ENCODE measurements around the gene NAP1L4.

NAP1L4 gene

DNA sequence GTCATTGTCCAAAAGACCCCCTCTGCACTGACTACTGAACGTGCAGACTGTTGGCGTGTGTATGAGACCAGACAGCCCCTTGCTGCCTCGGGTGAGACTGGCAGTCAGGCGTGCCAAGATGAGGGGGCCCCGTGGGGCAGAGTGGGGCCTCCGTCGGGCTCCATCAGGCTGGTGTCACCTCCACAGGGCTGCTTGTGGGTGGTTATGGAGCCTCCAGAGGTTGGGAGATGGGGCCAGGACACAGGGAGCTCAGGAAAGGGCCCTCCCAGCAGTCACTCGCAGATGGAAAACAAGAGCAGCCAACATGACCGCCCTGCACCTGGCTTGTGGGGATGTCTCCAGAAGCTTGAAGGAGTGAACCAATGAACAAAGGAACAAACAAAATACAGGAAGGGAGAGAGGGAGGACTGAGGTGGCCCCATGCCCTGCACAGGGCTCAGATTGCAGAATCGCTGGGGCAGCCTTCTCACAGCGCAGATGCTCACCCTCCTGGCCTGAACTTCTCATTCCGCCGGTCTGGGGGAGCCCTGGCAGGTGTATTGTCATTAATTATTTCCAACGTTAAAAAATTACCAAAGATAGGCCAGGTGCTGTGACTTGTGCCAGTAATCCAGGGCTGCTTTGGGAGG, 57.4 kb downstream of the NAP1L4 start:
- no peak for DNase-seq (ENCODE audit: low read depth)

DNA sequence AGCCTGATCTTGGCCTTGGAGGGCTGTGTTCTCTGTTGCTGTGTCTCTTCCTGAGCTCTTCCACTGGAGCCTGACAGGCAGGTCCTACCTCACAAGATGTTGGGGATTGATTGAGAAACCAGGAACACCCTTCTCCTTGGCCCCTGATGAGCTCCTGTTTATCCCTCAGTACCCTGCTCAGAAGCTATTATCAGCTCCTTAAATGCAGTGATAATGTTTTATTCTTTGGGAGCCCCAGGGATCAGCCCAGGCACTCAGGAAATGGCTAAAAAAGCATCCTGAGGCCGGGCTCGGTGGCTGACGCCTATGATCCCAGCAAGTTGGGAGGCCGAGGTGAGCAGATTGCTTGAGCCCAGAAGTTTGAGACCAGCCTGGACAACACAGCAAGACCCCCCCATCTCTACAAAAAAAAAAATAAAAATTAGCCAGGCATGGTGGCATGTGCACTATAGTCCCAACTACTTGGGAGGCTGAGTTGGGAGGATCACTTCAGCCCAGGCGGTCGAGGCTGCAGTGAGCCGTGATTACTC, 58.0 kb downstream of the NAP1L4 start:
- no peak for DNase-seq (ENCODE audit: low read depth)

DNA sequence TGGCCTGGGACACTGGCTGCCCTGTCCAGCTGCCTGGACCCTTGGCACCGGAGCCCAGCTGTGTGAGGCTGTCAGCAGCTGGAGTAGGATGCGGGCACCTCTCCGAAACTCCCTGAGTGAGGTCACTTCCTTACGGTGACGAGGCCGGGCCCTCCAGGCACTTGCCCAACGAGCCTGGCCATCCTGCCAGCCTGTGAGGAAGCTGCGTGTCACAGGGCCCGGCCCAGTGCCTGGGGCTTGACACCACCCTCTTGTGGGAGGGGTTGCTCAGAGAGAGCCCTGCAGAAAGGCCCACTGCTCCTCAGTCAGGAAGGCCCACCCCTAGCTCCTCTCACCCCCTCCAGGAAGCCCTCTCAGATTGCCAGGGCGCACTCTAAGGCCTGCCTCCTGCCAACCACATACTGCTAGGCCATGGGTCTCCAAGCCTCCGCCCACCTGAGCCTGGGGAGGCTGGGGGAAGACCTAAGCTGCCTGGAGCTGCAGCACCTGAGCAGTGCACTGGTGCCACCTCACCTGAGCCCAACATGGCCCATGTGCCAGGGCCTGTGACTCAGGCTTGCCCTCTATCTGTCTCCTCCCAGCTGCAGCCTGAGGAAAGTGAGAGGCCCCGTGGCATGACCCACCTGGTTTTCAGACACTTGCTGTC, 58.6 kb downstream of the NAP1L4 start:
- DNase-seq (ENCODE audit: low read depth), result no peak

DNA sequence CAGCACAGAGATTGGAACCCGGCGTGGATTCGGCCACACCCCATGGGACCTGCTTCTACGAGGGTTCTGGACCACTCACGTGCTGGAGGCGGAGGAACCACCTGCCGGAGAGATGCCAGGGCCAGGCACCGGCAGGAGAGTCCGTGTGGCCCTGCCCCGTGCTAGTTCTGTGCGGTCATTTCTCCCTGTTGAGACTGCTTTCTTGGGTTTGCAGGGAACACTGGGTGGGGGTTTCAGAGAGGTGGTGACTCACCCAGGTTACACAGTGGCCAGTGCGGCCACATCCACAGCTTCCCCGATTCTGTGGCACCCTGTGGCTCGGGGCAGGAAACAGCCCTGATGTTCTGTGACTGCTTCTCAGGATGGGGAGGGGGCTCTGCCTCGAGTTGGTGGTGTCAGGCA, 59.3 kb downstream of the NAP1L4 start:
- no peak for DNase-seq (ENCODE audit: low read depth)

DNA sequence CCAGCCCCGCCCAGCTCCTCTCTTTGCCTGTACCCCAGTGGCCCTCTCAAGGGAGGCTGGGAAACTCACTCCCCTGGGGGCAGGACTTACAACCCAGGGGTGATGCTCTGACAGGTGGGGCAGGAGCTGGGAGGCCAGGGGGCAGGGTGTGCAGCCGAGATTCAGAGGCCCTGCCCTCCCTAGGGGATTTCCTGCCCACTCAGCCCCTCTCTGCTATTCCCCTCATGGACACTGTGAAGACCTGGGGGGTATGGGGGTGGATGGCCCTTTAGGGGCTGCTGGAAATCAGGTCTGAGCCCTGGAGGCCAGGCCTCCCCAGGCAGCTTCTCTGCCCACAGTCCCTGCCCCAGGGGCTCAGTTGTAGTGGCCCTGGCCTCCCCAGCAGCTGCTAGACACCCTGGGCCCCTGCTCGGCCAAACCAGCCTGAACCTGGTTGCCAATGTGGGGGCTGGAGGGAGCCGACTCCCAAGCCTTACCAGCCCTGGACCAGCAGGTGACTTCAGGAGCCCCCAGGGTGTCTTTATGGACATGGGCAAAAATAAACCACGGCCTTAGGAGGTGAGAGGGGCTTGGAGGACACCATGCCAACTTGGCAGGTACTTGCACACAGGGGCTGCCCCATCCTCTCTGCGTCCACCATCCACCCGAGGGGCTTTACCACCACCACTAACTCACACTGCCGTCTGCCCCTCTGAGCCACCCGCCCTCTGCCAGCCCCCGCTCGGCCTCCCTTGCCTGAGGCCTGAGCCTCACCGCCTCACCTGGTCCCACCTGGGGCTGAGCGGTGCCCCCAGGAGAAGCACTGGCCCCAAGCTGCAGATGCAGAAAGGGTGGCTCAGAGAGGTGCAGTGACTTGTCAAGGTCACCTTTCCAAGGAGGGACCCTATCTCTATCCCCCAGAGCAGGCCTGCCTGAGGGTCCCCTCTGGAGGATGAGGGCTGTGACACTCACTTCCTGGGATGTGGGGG, 60.1 kb downstream of the NAP1L4 start:
- no peak for DNase-seq (ENCODE audit: low read depth)

DNA sequence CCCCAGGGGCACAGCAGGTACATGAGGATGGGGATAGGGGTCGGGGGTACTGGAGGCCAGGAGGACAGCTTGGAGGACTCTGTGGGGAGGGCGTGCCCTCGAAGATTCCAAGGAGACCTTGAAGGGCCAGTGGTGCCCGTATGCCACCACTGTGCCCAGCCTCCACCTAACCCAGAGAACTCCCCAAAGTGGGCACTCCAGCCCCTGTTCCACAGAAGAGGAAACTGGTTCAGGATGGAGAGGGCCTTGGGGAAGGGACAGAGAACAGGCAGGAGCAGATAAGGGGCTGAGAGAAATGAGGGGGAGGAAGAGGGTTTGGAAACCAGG, 60.7 kb downstream of the NAP1L4 start:
- DNase-seq (ENCODE audit: low read depth), result no peak

DNA sequence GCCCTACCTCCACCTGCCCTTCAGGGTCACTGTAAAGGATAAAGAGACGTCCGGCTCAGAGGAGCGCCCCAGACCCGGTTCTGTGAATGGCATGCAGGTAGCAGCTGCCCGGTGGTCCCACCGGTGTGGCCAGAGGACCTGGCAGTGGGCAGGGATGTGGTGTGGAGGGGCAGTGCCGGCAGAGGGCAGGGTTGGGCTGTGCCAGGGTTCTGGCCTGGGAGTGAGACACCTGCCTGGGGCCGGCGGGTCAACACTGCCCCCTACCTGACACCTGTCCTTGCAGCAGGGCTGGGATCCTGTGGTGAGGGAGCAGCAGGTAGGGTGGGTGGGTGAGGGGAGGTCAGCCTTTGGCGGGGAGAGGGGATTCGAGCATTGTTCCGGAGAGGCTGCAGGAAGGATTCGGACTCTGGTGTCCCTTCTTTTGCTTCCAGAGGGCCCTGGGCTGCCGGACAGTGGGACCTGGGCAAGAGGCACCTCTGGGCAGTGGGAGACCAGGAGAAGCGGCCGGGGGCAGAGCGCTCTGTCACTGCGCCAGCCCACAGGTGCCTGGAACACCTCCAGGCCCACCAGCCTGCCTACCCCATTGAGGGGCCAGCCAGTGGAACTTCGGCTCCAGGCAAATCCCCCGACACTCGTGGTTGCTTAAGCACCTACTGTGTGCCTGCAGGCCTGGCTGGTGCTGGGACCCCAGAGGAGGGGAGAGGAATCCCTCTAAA, 61.3 kb downstream of the NAP1L4 start:
- DNase-seq (ENCODE audit: low read depth), result no peak

DNA sequence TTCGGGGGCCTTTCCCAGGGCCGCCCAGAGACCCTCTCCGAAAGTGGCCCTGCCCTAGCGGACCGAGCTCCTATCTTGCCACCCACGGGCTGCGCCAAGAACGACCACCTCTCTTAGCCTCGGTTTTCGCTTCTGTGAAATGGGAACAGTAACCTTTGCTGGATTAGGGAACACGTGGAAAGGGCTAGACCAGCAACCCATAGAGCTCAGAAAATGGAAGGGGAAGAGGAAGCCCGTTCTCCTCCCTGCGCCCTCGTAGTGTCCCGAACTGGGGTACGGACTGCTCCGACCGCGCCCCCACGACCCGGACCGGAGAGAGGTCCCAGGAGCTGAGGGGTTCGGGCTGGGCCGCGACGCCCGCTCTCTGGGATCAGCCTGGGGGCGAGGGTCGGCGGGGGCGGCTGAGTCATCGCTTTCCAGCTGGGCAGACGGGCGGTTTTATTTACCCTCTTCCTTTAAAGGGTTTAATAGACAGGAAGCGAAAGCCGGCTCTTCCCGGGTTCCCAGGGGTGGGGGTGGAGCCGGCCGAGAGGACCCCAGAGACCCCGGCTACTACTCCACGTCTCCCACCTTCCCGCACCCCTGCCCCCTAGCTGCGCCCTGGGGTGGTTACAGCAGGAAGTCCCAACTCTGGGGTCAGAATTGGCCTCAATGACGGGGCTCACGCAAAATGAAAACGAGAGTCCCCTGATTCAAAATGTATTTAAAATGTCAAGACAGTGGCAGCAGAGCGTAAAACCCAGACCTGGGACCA, 62.0 kb downstream of the NAP1L4 start:
- DNase-seq (ENCODE audit: low read depth), result no peak

DNA sequence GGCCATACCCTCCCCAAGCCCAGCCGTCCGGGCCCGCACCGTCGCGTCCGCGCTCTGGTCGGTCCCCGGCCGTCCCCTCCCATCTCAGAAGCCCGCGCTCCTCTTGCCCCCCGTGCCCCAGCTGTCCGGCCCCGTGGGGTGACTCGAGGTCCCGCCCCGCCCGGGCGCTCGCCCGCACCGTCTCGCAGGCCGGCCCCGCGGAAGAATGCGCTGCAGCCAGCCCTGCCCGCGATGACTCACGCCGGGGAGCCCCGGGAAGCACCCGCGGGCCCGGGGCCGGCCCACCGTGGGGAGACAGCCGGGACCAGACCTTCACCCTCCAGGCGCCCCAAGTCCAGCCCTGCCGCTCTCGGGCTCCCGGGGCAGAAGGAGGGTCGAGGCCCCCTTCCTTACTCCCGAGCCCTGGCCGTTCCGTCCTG, 62.6 kb downstream of the NAP1L4 start:
- DNase-seq (ENCODE audit: low read depth), result no peak

DNA sequence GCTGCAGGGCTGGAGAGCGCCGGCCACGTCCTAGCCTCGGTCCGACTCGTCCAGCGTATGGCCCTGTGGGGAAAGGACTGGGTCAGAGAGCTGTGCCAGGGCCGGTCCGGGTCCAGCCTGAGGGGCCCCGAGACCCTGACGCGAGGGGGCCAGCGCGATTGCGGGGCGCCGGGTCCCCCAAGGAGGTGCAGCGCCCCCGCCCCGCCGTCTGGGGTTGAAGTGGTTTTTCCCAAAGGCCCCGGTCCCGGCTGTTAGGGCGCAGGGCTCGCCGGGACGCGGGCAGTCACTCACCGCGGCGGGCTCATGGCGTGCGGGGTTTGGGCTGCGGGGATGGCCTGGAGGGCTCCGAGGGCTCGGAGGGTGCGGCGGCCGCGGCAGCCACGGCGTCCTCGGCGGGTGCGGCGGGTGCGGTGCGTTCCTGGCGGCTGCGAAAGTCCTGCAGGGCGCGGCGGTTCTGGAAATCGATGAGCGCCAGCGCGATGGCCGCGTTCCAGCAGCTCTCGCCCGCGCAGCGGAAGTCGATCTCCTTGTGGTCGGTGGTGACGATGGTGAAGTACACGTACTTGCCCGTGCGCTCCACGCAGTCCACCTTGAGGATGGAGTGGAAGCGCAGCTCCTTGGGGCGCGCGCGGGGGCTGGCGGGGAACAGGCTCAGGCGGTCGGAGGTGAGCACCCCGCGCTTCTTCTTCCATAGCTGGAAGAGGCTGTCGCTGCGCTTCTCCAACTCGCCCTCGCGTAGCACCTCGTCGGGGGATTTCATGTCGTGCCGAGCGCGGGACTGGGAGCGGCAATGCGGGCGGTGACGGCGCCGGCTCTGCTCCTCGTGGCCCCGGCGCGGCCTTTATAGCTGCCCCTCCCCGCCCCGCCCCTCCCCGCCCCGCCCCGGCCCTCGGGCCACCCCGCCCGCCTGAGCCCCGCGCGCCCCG, 63.3 kb downstream of the NAP1L4 start, which contains the start of gene PHLDA2:
PHLDA2 (minus strand) TSS at position 816 of the 926 bp plus-strand sequence; CDS start at position 760, 56 bp downstream.
- DNase-seq (ENCODE audit: low read depth), result no peak

DNA sequence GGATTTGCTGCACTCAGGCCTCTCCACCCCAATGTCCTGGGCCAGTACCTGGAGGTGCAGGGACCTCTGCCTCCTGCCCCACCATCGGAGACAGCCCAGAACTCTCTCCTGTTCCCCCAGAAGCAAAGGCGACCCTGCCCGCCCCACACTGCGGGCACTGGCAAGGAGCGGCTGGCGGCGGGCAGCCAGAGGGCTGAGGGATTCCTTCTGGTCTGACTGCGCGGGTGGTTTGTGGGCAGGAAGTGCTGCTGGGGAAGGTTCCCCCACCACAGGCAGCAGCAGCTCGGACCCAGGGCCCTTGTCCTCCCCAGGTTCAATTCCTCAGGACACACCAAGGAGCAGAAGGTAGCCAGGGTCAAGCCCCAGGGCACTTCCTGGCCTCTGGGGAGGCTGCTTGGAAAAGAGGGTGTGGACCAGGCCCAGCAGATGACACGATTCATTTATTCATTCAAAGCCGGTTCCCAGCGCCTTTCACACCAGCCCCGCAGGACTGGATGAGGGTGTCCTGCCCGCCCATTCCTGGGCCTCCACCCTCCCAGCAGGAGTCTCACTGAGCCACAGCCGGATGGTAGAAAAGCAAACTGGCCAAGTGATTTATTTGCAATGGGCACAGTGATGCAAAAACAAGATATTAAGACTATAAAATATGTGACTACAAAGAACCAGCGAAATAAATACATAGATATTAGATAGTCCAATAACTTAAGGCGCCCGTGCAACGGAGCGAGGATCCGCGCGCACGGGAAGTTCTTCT, 64.1 kb downstream of the NAP1L4 start:
- DNase-seq (ENCODE audit: low read depth), result no peak

DNA sequence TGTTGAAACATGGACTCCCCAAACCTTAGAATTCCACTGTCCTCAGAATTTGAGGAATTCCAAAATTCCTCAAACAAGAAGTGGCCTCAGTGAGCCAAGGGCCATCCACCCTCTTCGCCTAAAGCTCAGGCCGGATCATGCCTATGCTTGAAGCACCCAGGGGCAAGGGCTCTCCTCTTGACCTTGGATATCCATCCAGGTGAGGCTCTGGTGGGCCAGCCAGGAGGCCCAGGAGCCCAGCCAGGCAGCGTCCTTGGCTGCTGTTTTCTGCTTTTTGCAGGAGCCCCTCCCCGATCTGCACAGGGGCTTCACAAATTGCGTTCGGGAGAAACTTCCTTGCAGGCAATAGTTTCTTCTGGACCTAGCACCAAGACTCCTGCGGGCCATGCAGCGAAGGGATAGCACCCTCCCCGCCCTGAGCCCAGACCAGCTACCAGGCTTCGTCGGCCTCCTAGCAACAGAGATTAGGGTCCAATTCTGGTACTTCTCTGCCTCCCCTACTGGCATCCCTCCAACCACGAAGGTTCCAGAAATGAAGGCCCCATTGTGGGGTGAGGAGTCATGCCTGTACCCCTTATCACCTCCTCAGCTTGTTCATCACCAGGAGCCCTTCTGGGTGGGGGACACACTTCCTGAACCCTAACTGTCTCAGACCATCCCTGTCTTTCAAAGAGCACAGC, 64.9 kb downstream of the NAP1L4 start:
- DNase-seq (ENCODE audit: low read depth), result no peak

DNA sequence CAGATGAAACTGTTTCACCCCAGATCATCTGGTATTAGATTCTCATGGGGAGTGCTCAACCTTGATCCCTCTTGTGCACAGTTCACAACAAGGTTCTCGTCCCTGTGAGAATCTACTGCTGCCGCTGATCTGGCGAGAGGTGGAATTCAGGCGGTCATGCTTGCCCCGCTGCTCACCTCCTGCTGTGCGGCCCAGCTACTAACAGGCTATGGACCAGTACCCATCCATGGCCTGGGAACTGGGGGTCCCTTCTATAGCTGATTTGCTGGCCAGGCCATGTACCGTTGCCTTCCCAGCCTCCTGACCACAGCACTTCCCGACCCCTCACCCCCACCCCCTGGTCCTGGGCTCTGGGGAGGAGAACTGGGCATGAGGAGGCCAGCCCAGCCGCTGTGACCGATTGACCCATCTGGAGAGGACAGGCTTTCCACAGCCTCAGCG, 65.5 kb downstream of the NAP1L4 start:
- DNase-seq (ENCODE audit: low read depth), result no peak

DNA sequence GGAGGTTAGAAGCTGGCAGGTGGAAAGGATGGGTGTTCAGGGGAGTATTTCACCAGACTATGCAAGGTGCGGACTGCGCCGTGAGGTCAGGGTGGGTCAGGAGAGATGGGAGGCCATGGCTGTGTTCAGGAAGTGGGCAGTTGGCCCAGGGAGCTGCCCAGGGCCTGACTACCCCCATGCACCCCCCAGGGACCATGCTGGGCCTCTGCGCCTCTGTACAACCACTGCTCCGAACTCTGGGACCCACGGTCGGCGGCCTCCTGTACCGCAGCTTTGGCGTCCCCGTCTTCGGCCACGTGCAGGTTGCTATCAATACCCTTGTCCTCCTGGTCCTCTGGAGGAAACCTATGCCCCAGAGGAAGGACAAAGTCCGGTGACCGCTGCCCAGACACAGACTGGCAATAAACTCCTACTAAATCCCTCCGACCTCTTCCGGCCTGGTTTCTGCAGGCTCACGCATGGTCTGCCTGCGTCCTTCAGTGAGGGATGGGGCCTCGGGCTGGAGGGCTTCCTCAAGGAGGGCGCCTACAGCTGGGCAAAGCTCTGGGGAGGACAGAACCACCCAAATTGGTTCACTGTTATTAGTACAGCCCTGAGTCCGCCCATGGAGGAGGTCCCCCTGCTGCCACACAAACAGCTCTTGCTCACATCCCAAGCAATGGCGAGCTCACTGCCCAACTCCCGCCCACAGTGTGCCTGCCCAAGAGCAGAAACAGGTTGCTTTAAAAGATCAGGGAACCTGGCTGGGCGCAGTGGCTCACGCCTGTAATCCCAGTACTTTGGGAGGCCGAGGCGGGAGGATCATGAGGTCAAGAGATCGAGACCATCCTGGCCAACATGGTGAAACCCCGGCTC, 67.1 kb downstream of the NAP1L4 start:
- DNase-seq (ENCODE audit: low read depth), result no peak

DNA sequence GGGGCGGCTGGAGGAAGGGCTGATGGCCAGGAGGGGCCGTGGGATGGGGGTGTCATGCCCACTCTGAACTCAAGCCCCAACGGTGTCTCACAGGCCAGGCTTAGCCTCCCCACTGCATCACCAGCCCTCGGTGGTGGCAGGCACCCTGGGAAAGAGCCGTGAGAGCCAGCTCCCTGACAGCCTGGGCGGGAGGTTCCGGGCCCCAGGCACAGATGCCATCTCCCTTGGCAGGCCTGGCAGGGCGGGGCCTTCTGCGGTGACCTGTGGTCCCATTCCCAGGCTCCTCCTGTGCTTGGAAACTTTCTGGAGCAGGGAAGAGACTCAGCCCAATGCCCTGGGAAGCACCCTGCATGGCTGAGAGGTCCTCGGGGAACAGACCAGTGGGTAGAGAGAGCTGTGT, 67.7 kb downstream of the NAP1L4 start:
- DNase-seq (ENCODE audit: low read depth), result no peak

DNA sequence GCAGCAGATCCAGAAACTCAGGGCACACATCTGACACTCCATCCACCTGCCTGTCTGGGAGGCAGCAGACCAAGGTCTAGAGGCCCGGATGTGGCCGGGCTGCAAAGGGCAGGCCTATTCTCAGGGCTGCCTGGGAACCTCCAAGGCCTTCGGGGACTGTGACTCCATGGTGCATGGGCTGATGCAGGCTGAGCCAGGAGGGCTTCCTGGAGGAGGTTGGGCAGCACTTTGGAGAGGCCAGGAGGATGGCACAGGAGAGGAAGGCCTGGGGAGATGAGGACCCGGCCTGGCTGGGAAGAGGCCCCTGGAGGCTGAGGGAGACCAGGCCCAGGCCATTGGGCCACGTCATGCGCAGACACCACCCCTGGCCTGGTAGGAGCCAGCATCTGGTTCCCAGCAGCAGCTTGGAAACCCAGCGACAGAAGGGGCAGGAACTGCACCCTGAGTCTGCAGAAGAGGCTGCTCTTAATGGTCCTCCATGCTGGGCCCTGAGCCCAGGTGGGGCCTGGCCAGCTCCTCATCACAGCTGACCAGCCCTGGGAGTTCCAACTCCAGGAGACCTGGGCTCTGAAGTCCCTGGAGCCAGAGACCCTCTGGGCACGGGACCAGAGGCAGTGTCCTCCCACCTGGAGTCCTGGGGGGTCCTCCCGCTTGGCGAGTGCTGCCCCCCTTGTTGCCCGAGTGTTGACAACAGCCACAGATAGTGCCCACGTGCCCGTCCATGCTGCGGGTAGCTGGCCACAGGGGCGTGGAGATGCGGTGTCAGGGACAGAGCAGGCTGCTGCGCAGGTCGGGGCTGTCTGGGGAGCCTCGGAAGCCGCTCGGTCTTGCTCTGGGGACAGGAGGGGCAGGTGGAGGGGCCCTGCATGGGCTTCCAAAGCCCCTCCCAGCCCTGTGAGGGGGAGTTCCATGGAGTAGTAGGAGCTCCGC, 68.4 kb downstream of the NAP1L4 start:
- no peak for DNase-seq (ENCODE audit: low read depth)

DNA sequence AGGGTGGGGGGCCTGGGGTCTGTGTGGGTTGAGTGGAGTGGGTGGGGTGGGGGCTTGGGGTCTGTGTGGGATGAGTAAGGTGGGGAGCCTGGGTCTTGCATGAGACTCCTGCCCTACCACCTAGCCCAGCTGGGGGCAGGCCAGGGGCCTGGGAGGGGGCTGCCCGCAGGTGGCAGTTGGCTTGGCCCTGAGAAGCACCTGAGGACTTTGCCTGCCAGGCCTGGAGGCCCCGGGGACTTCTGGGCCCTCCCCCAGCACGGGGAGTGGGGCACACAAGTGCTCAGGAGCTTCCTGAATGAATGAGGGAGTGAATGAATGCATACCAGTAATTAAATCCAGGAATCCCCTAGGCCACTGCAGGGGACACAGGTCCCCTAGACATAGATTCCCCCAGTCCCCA, 69.5 kb downstream of the NAP1L4 start:
- no peak for DNase-seq (ENCODE audit: low read depth)
